GM21447 (cell line): ENCODE data around the gene RCHY1.
"Not testable (repeated sequence)": the region's sequence is repeated elsewhere in the genome, so short reads cannot be mapped to it uniquely, and the experiment has no call there.

ENCODE experiments used
- ATAC-seq: cut with Tn5 transposase; IDR thresholded peaks from one replicate; pipeline ENCODE4 v1.9.1; 2021; ENCODE audit not compliant: unreplicated experiment

The RCHY1 gene

DNA sequence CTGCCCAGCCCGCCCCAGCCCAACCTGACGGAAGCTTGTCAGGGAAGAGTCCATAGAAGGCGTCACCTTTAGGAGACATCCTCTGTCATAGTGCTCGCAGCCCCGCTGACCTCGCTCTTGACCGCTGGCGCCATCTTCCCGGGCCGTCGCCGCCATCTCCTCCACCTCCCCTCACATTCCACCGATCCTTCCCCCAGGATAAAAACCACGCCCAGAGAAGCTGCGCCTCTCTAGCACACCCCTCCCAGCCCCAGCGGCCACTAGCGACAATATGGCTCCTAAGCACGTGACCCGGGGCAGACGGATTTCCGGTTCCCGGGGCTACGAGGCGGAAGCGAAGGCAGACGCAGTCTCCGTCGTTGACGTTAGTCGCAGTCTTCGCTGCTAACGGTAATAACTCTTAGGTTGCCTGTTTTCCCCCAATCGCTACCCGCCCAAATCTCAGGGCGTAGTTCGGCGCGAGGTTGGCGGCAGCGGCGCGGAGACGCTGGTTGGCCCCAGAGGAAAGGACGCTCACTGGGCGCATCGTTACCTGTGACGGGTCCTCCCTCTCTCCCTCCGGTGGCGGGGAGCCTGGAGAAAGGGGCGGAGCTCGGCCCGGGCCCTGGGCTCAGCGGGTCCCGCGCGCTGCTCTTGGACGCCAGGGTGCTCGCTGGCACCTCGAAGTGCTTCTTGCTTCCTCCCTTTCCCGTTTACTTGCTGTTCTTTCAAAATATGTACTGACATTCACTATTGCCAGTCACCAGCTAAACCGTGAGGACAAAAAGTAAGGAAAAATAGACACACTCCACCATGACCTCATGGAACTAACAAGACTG is at the start of gene RCHY1, which contains the start of gene THAP6:
RCHY1 (minus strand) TSS at position 273 of the 818 bp plus-strand sequence; CDS start at position 156, 117 bp downstream.
THAP6 (plus strand) TSS at position 343 of the 818 bp plus-strand sequence. CDS start 980 bp downstream, outside the sequence.
- ATAC-seq, result peak; percentile 93

DNA sequence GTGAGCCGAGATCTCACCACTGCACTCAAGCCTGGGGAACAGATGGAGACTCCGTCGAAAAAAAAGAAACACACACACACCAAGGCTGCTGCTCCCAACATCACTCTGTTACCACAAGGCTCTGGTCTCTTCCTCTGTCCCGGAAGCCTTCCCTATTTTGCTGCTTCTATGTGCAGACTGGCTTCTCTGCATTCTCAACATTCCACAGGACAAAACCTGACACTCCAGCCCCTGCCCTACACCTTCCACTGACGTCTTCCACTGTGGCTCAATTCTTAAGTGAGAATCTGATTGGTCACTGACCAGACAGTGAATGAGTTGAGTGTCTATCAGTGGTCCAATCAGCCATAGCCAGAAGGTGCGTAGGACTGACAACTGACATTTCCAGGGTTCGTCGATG is 47.6 kb upstream of the RCHY1 start:
- no peak for ATAC-seq

DNA sequence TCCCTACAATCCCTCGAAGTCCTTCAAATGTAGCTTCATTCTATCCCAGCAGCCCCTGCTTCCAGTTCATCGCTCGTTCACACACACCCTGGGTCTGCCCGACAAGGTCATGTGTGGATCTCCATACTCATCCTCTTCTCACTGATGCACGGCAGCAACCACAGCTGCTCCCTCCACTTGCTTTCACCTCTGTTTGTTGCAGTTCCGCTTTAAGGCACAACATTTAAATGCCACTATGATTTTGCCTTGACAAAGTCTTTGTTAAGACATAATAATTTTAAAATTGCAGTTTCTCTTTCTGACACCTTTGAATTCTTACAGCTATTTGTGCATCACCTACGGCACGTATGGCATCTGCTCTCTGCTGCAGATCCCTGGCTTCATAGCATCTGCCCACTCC is 43.5 kb upstream of the RCHY1 start:
- ATAC-seq, result no peak

DNA sequence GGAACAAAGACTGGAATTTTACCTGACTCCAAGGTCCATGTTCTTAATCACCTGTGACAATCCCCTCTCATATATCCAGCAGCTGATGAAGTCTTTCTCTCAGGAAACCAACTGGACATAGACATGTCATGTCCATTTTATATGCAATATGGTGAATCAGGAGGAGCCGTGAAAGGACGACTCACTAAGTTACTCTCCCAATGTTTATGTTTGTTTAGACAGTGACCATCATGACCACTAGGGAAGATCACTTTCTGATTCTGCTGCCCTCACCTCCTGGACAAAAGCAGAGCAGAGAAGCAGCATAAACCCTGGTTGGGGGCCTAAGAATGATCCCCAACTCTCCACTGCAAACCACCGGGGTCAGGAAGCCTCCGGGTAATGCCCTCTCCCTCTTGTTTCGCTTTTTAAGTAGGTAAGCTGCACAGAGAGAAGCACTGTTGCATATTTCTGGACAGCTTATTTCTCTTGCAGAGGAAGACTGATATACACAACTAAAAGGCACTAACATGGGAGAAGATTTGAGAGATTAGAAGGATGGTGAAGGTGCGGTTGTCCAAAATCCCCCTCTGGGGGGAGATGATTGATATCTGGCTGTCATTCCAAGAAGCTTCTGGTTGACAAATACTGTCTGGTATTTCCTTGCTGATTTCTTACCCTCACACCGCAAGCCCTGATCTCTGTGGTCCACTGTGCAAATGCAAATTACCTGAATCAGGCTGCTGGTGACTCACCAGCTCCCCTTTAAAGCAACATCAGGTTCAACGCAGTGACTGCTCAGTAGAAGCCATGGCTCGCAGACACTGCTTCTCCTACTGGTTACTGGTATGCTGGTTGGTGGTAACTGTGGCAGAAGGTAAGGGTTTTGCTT is 41.3 kb upstream of the RCHY1 start, which contains the start of gene ODAPH:
ODAPH (plus strand) TSS at position 773 of the 871 bp plus-strand sequence; CDS start at position 790, 17 bp downstream.
- peak; percentile 96 for ATAC-seq

DNA sequence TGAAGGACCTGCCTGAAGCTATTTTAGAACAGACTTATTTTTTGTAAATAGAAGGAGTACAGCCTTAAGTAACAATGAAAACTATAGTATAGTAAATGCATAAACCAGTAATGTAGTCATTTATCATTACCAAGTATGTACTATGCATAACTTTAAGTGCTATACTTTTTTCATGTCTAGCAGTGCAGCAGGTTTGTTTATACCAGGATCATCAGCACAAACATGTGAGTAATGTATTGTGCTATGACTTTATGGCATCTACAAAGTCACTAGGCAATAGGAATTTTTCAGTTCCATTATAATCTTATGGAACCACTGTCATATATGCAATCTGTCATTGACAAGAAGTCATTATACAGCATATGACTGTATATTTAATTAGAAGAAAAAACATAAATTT is 38.2 kb upstream of the RCHY1 start:
- ATAC-seq, result no peak

DNA sequence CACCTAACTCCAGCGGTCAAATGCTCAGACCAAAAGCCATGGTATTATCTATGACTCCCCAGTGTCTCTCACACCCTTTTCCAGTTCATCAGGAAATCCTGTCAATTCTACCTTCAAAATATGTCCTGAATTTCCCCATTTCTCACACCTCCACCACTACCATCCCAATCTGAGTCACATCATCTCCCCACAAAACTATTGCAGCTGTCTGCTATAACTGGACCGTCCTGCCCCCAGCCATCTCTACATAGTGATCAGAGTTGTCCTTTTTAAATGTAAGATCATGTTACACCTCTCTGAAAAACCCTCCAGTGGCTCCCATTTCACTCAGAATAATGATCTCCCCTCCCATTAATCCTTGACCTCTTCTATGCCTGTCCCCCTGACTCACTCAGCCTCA is 34.8 kb upstream of the RCHY1 start:
- ATAC-seq, result no peak

DNA sequence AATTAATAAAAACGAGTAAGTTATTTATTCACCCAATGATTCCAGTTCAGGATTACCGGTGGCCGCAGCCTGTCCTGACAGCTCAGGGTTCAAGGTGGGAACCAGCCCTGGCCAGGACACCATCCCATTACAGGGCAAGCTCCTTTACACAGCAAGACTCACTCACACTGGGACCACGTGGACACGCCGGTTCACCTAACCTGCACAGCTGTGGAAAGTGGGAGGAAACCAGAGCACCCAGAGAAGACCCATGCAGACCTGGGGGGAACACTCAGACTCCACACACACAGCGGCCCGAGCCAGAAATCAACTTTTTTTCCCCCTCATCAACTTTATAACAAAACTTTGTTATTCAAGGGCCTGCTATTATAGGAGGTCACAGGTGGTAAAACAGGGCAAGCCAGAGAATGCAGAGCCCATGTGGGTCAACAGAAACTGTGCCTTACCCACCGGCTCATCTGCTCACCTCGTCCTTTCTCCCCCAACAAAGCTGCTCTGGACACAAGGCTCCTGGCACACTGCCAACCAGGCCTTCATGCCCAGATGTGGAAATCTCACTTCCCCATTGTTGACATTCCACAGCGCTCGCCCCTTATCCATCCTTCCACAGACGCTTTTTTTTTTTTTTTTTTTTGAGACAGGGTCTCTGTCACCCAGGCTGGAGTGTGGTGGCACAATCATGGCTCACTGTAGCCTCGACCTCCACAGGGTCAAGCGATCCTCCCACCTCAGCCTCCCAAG is 33.6 kb upstream of the RCHY1 start:
- ATAC-seq, result no peak

DNA sequence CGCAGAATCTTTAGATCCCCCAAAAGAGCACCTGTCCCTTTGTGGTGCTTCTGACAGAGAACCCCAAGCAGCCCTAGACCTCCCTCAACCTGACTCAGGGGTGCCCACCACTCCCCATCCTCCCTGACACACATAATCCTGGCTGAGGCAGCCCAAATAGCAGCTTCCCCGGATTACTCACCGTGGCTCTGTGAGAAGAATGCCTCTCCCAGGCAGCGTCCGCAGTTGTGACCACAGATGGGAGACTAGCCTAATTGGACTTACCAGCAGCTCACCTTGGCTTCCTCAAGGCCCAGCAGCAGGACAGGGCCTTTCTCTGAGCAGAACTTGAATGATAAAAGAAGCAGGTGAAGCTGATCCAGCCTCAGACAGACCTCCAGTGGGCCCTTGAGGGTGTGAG is 31.3 kb upstream of the RCHY1 start:
- no peak for ATAC-seq

DNA sequence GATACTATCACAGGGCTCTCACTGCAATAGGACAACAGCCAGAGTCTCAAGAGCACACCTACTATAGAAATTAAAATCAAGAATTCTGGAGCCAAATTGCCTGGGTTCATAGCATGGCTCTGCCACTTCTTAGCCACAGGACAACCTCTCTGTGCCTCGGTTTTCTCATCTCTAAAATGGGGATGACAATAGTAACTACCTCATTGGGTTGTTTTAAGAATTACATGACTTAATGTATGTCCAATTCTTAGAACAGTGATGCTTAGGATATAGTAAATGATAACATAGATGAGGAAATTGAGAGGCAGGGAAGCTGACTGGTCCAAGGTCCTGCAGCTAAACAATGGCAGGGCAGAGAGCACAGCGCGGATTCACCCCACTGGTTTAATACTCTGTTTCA is 30.7 kb upstream of the RCHY1 start:
- no peak for ATAC-seq

DNA sequence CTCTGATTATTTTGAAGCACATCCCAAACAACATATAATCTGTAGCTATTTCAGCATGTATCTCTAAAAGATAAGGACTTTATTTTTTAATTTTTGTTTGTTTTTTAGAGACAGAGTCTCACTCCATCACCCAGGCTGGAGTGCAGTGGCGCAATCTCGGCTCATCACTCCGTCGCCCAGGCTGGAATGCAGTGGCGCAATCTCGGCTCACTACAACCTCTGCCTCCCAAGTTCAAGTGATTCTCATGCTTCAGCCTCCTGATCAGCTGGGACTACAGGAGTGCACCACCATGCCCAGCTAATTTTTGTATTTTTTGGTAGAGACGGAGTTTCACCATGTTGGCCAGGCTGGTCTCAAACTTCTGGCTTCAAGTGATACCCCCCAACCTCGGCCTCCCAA is 30.0 kb upstream of the RCHY1 start:
- ATAC-seq, result not testable (repeated sequence)

DNA sequence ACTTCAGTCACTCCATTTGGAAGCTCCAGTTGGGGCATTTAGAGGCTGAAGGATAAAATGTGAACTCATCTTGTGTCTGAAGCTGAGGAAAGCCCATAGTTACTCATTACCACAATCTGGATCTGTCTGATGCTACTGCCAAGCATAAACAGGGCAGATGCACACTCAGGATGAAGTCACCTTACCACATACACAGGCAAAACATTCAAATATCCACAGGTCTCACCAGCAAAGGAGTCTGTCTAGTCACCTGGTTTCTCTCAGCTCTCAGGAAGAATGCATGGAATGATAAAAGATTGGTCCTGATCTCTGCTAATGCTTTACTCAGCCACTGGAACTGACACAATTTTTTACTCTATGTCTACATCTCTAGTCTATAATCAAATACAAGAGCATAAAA is 28.6 kb upstream of the RCHY1 start:
- ATAC-seq, result no peak

DNA sequence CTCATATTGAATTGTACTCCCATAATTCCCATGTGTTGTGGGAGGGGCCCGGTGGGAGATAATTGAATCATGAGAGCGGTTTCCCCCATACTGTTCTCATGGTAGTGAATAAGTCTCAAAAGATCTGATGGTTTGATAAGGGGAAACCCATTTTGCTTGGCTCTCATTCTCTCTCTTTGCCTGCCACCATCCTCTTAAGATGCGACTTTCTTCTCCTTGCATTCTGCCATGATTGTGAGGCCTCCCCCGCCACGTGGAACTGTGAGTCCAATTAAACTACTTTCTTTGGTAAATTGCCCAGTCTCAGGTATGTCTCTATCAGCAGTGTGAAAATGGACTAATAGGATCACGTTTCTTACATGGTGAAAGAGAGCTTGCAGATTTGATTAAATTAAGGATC is 23.1 kb upstream of the RCHY1 start:
- not testable (repeated sequence) for ATAC-seq

DNA sequence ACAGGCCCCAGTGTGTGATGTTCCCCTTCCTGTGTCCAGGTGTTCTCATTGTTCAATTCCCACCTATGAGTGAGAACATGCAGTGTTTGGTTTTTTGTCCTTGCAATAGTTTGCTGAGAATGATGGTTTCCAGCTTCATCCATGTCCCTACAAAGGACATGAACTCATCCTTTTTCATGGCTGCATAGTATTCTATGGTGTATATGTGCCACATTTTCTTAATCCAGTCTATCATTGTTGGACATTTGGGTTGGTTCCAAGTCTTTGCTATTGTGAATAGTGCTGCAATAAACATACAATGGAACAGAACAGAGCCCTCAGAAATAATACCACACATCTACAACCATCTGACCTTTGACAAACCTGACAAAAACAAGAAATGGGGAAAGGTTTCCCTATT is 19.7 kb upstream of the RCHY1 start:
- not testable (repeated sequence) for ATAC-seq

DNA sequence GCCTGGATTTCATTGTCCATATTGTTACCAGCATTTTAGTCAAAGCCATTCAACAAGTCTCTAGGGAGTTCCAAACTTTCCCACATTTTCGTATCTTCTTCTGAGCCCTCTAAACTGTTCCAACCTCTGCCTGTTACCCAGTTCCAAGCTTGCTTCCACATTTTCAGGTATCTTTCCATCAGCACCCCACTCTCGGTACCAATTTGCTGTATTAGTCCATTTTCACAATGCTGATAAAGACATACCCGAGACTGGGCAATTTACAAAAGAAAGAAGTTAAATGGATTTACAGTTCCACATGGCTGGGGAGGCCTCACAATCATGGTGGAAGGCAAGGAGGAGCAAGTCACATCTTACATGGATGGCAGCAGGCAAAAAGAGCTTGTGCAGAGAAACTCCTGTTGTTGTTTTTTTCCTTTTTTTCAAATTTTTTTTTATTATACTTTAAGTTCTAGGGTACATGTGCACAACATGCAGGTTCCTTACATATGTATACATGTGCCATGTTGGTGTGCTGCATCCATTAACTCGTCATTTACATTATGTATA is 19.2 kb upstream of the RCHY1 start:
- ATAC-seq, result not testable (repeated sequence)

DNA sequence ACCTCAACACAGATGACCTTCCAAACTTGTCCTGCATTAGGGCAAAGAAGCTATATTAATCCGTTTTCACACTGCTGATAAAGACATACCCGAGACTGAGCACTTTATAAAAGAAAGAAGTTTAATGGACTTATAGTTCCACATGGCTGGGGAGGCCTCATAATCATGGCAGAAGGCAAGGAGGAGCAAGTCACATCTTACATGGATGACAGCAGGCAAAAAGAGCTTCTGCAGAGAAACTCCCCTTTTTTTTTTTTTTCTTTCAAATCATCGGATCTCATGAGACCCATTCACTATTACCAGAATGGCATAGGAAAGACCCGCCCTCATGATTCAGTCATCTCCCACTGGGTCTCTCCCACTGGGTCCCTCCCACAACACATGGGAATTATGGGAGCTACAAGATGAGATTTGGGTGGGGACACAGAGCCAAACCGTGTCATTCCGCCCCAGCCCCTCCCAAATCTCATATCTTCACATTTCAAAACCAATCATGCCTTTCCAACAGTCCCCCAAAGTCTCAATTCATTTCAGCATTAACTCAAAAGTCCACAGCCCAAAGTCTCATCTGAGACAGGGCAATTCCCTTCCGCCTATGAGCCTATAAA is 17.4 kb upstream of the RCHY1 start:
- not testable (repeated sequence) for ATAC-seq

DNA sequence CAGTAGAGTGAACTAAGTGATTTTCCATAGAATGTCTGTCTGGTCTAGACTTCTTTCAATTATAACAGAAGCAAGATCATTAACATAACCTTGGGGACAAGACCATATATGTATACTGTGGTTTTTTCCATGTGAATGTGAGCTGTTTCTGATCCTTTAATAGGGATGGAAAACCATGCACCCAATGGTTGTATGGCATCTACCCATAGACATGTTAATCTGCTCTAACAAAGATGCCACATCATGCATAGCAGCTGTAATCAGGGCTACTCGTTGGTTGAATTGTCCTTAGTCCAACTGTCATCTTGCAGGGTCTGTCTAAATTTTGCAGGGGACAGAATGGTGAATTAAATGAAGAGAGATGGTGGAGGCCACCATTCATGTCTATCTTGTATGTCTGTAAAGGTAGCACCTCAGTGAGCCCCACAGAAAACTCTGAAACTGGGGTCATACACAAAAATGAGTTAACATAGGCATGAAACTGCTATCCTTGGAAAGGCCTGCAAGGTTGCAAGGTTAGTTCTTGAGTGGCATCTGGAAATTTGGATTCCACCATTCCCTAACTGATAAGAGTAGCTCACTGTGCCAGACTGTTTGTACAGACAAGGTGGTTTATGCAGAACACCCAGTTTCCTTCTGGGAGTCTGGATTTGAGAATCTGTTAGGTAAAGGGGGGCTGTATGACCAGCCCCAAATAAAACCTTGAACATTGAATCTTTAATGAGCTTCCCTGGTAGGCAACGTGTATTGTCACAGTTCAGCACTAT is 16.5 kb upstream of the RCHY1 start:
- ATAC-seq, result no peak

DNA sequence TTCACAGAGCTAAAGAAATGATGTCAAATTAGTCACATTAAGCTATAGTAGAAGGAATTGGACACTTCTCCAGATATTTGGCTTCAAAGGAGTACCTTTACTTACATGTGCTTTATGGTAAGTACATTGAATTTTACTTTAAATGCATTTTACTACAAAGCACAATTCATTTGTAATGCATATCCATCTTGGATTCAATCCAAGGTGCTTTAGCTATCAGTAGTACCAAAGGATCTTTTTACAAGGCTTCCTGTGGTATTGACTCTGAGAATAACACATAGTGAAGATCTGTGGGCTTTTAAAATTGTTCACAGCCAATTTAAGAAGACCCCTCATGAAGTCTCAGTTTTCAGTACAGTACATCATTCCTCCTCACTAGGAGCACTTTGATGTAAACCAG is 13.3 kb upstream of the RCHY1 start:
- ATAC-seq, result no peak

DNA sequence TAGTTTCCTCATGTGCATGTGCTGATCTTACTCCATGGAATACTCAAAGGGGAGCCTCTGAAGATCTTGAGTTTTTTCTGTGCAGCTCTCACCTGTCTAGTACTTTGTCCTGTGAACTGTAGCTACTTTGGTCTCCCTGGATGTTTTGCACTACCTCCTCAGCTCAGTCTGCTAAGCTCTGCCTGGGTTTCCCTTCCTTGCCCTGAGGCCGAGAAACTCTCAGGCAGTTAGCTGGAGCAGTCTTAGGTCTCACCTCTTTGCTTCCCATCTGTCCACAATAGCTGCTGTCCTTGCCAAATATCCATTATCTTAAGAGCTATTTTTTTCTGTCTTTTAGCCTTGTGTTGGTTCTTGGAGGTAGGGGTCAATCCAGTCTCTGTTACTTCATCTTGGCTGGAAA is 11.7 kb upstream of the RCHY1 start:
- no peak for ATAC-seq

DNA sequence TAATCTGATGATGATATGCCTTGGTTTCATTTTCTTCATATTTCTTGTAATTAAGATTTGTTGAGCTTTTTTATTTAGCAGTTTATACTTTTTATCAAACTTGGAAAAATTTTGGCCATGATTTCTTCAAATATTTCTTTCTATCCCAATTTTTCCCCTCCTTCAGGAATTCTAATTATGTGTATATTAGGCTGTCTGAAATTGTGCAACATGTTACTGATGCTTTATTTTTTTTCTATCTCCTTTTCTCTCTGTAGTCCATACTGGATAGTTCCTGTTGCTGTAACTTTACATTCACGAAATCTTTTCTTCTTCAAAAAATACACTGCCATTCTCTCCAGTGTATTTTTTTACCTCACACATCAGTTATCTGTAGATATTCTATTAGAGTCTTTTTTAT is 10.9 kb upstream of the RCHY1 start:
- ATAC-seq, result no peak

DNA sequence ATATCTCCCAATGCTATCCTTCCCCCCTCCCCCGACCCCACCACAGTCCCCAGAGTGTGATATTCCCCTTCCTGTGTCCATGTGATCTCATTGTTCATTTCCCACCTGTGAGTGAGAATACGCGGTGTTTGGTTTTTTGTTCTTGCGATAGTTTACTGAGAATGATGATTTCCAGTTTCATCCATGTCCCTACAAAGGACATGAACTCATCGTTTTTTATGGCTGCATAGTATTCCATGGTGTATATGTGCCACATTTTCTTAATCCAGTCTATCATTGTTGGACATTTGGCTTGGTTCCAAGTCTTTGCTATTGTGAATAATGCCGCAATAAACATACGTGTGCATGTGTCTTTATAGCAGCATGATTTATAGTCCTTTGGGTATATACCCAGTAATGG is 5.2 kb upstream of the RCHY1 start:
- ATAC-seq, result not testable (repeated sequence)
